Activated CD4-positive, alpha-beta memory T cell treated with anti-CD3 and anti-CD28 coated beads for 36 hours (primary cell): ENCODE measurements around the gene B3GNT5. TPM values are rescaled to one million over a fixed set of nuclear protein-coding genes. Genes with fewer than 3 reads are reported as not detected.

Experiments used
- CTCF ChIA-PET: fragments of 350-600 bp; sonication (Branson Sonifier 250); formaldehyde crosslinking; loops from one replicate; lab custom pipeline; 2021; ENCODE audit warnings: antibody characterized with exemption, inconsistent platforms; lab: Charles Lee
- POLR2A ChIA-PET: fragments of 350-600 bp; sonication (Branson Sonifier 250); formaldehyde crosslinking; loops from one replicate; lab custom pipeline; 2021; ENCODE audit warnings: antibody characterized with exemption; lab: Charles Lee
- DNase-seq: peaks from one replicate; pipeline ENCODE4 v3.0.0-alpha.2; 2020
- H3K27ac Mint-ChIP-seq: one replicate; pipeline ENCODE4 v1.8.0; 2021; ENCODE audit warnings: mixed read lengths
- H3K27me3 Mint-ChIP-seq: one replicate; pipeline ENCODE4 v1.8.0; 2021; ENCODE audit warnings: mixed read lengths
- H3K36me3 Mint-ChIP-seq: one replicate; pipeline ENCODE4 v1.8.0; 2021; ENCODE audit warnings: mixed read lengths
- H3K4me1 Mint-ChIP-seq: one replicate; pipeline ENCODE4 v1.8.0; 2021; ENCODE audit warnings: low read depth, mixed read lengths
- H3K4me3 Mint-ChIP-seq: one replicate; pipeline ENCODE4 v1.8.0; 2021; ENCODE audit warnings: mild to moderate bottlenecking, mixed read lengths
- H3K9me3 Mint-ChIP-seq: one replicate; pipeline ENCODE4 v1.8.0; 2021; ENCODE audit warnings: mixed read lengths
- intact Hi-C: fragments of 100-400 bp; cut with micrococcal nuclease; formaldehyde crosslinking; loops from one replicate; pipeline ENCODE4 v1.15.1; 2023
- total RNA-seq, 2 experiments: library from RNA; stranded (reverse); gene quantifications; one replicate each; pipeline ENCODE4 v1.2.3, GENCODE V29; 2021

B3GNT5 gene
- total RNA-seq, 2 experiments from 2014 or later = 12.7 to 12.9 TPM

DNA sequence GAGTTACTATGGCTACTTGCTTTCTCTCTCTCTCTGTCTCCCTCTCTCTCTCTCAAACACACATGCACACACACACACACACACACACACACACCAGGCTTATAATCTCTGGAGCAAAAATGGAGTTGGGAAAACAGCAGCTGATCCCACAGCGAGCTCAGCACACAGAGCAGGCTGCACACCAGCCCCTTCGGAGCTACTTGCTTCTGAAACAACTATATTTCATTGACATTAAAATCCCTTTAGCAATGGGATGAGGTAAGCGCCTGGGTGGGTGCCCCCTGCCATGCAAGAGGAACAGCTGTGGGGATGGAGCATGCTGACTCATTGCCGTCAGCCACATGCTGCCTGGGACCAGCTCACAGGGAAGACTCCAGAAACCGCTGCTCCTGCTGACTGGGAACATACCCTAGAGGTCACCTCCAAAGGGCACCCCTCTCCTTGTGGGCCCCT, 45.7 kb downstream of the B3GNT5 start:
- no peak for DNase-seq
- Mint-ChIP-seq H3K27me3 (no peaks in the 10 kb centered on the region), H3K4me3 (no peak overlapping the region), H3K9me3 (no peaks in the 10 kb centered on the region), H3K4me1 (no peaks in the 10 kb centered on the region), H3K27ac (no peak overlapping the region), H3K36me3 (peaks cover 3% of the 10 kb centered on the region)
- ChIA-PET POLR2A (no interaction called here), CTCF (no interaction called here)
- intact Hi-C loops = no loop called here

DNA sequence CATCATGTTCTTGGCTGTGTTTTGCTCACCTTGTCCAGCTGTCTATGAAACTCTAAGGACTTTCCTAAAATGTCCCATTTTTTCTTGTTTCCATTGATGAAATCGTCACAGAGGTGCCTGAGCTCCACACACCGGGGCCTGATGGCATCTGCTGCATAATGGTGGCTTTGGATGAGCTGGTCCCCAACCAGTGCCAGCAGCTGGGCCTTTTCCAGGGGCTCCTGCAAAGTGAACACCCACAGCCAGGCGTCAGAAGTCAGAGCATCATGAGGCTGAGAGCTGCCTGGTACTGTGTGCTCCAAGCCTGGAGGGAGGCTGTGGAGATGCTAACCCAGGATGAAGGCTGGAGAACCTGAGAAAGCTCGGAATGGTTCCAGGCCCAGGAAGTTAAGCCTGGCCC, 46.9 kb downstream of the B3GNT5 start:
- Mint-ChIP-seq H3K36me3 (peaks cover 2% of the 10 kb centered on the region), H3K4me1 (no peaks in the 10 kb centered on the region), H3K4me3 (no peak overlapping the region), H3K9me3 (no peaks in the 10 kb centered on the region), H3K27me3 (no peaks in the 10 kb centered on the region), H3K27ac (no peak overlapping the region)
- ChIA-PET CTCF (no interaction called here), POLR2A (no interaction called here)
- intact Hi-C loops = no loop called here
- DNase-seq = no peak

DNA sequence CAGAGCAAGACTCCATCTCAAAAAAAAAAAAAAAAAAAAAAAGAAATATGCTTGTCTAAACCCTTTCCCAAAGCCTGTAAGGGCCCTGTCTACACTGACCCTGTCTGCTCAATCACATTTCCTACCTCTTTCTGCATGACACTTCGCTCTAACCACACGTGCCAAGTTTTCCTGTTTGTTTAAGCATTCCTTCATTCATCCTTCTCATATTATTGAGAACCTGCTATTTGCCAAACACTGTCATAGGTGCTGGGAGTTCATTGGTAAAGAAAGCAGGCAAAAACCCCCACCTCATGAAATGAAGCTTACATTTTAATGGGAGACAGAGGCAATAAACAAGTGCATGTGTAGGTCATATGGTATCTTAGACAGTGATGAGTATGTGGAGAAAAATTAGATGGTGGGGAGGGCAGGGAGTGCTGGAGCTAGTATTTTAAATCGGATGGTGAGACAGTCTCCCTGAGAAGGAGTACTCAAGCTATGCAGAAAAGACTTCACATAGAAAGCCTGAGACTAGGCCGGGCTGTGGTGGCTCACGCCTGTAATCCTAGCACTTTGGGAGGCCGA, 48.0 kb downstream of the B3GNT5 start:
- Mint-ChIP-seq H3K27ac (no peak overlapping the region), H3K9me3 (no peaks in the 10 kb centered on the region), H3K36me3 (no peaks in the 10 kb centered on the region), H3K4me3 (no peak overlapping the region), H3K4me1 (no peaks in the 10 kb centered on the region), H3K27me3 (no peaks in the 10 kb centered on the region)
- intact Hi-C loops = no loop called here
- ChIA-PET CTCF (no interaction called here), POLR2A (no interaction called here)
- DNase-seq = no peak

DNA sequence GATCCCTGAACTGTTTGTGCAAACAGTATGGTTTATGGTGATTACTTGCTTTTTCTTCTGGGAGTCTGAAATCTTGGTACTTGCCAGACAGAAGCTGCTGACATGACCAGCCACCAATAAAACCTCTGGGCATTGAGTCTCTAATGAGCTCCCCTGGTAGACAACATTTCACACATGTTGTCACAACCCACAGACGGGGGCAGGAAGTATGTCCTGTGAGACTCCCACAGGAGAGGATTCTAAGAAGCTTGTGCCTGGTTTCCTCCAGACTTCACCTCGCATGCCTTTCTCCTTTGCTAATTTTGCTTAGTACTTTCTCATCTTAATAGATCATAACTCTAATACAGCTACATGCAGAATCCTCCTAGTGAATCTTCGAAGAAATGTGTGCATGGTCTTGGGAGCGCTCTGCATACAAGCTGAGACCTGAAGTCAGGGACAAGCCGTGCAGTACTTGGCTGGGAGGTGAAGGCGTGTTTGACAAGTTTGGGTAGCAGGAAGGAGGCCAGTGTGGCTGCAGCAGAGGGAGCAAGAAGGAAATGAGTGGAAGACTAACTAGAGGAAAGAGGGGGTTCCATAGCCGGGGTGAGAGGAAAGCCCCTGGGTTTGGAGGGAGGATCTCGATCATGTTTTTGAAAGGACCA, 49.0 kb downstream of the B3GNT5 start:
- no peaks in the 10 kb centered on the region for H3K27me3 Mint-ChIP-seq
- H3K4me1 Mint-ChIP-seq = peaks cover 9% of the 10 kb centered on the region
- intact Hi-C loops = no loop called here
- CTCF ChIA-PET = interaction anchor here (1.1 kb wide), 1 partner anchor 80 kb away, joined by 4 read pairs; no protein-coding TSS in a partner anchor
- no peaks in the 10 kb centered on the region for H3K36me3 Mint-ChIP-seq
- no peak for DNase-seq
- no peaks in the 10 kb centered on the region for H3K9me3 Mint-ChIP-seq
- H3K27ac Mint-ChIP-seq = no peak overlapping the region
- no peak overlapping the region for H3K4me3 Mint-ChIP-seq
- POLR2A ChIA-PET = interaction anchor here (0.6 kb wide), 1 partner anchor 1315 kb away, joined by 3 read pairs; no protein-coding TSS in a partner anchor

DNA sequence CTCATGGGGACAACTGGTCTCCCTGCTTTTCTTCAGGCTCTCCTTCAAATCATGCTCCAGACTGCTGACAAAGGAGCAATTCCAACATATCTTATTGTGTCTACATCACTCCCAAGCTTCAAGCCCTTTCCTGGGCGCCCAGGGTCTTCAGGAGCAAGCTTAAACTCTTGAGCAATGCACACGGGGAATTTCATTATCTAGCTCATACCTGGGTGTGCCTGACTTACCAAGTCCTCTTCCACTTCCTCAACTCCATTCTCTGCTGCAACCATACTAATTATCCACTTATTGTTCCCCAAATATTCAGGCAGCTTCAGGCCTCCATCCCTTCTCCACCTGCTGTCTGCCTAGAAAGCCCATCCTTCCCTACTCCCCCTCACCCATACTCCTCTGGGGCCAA, 50.6 kb downstream of the B3GNT5 start:
- CTCF ChIA-PET = interaction anchor here (1.3 kb wide), 1 partner anchor 78 kb away, joined by 3 read pairs; no protein-coding TSS in a partner anchor
- POLR2A ChIA-PET = no interaction called here
- no peak overlapping the region for H3K27ac Mint-ChIP-seq
- intact Hi-C loops = no loop called here
- H3K9me3 Mint-ChIP-seq = no peaks in the 10 kb centered on the region
- no peak overlapping the region for H3K4me3 Mint-ChIP-seq
- no peak for DNase-seq
- H3K27me3 Mint-ChIP-seq = no peaks in the 10 kb centered on the region
- peaks cover 12% of the 10 kb centered on the region for H3K4me1 Mint-ChIP-seq
- no peaks in the 10 kb centered on the region for H3K36me3 Mint-ChIP-seq

DNA sequence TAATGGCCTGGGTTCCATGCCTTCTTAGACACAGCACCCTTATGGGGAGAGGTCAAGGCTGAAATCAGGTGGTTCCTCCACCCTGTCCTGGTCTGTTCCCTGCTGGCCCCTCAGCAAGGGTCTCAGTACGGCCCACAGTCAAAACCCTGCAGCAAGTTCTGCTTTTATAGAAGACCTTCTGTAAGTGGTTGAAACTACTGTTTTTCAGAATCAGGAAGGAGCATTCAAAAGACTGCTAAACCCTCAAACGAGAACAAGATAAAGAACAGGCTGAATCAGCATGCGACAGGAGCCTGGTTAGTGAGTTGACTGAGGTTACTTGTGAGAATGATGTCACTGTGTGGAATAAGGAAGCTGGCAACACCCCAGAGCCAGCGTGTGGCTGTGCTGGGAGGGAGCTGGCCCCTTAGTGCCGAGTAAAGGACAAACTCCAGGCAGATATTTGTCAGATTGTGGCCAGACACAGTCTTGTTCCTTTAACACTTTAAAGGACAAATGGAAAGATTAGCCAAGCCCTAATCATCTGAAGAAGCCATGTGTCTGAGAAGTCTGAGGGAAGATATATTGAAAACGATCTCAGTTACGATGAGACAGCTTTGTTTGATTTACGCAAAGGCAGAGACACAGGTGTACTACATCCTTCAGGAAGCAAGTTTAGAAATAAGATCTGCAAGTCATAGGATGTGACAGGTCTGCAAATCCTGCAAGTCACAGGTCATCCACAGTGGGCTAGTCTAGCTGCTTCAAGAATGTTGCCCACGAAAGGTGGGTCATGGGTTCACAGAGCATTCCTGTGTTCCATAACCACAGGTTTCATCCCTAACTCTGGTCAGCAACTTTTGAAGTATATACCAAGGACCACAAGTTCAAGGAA, 54.0 kb downstream of the B3GNT5 start:
- Mint-ChIP-seq H3K27ac (peak overlapping the region; percentile 44), H3K9me3 (no peaks in the 10 kb centered on the region), H3K4me1 (peaks cover 12% of the 10 kb centered on the region), H3K36me3 (peaks cover 2% of the 10 kb centered on the region), H3K4me3 (no peak overlapping the region), H3K27me3 (no peaks in the 10 kb centered on the region)
- ChIA-PET CTCF (interaction anchor here (0.6 to 1.8 kb wide), 2 partner anchors 75 to 82 kb away, joined by 4 read pairs; no protein-coding TSS in a partner anchor), POLR2A (interaction anchor here (1.3 to 1.6 kb wide), 3 partner anchors 20 to 63 kb away, joined by 3 to 7 read pairs (median 4); no protein-coding TSS in a partner anchor)
- intact Hi-C loops = loop anchor here (1.0 to 5.0 kb wide), 3 partner anchors 21 to 60 kb away; no protein-coding TSS in a partner anchor
- DNase-seq = peak; percentile 65

DNA sequence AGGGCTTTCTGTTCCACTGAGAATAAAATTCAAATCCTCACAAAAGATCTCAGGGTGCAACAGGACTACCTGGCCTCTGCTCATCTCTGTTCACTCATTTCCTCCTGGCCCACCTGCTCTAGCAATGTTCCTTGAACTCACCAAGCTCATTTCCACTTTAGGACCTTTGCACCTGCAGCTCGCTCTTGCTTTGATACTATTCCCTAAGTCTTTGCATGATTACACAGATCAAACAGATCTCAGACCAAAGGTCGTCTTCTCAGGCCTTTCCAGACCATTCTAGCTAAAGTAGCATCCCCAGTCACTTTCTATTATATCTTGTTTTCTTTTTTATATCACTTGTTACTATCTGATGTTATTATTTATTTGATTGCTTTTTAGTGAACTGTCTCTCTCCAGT, 54.7 kb downstream of the B3GNT5 start:
- POLR2A ChIA-PET = interaction anchor here (1.3 to 1.6 kb wide), 3 partner anchors 21 to 63 kb away, joined by 3 to 7 read pairs (median 4); no protein-coding TSS in a partner anchor
- intact Hi-C loops = loop anchor here (1.0 to 5.0 kb wide), 3 partner anchors 21 to 60 kb away; no protein-coding TSS in a partner anchor
- Mint-ChIP-seq H3K27me3 (no peaks in the 10 kb centered on the region), H3K4me1 (peaks cover 12% of the 10 kb centered on the region), H3K27ac (no peak overlapping the region), H3K36me3 (peaks cover 2% of the 10 kb centered on the region), H3K4me3 (no peak overlapping the region), H3K9me3 (no peaks in the 10 kb centered on the region)
- DNase-seq = no peak
- CTCF ChIA-PET = interaction anchor here (0.6 to 1.8 kb wide), 2 partner anchors 74 to 83 kb away, joined by 4 read pairs; no protein-coding TSS in a partner anchor

DNA sequence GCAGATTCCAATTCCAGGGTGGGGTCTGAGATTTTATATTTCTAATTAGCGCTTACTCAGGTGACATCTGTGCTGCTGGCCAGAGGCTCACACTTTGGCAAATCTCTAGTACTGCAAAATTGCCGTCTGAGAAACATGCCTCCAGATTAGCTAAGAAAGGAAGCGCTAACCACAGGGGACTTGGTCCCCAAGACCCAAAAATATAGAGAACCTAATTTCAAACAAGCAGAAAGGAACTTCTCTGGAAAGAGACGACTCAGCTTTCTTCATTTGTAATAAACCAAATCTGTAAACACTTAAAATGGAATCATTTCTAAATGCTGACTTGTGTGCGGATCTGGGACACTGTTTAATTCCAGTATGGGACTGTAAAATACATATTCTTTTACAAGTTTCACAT, 55.7 kb downstream of the B3GNT5 start:
- ChIA-PET POLR2A (no interaction called here), CTCF (interaction anchor here (1.8 kb wide), 1 partner anchor 73 kb away, joined by 4 read pairs; no protein-coding TSS in a partner anchor)
- Mint-ChIP-seq H3K4me1 (peaks cover 12% of the 10 kb centered on the region), H3K9me3 (no peaks in the 10 kb centered on the region), H3K4me3 (no peak overlapping the region), H3K27me3 (no peaks in the 10 kb centered on the region), H3K27ac (no peak overlapping the region), H3K36me3 (peaks cover 2% of the 10 kb centered on the region)
- intact Hi-C loops = loop anchor here (5.0 kb wide), 2 partner anchors 44 to 59 kb away; no protein-coding TSS in a partner anchor
- DNase-seq = no peak

DNA sequence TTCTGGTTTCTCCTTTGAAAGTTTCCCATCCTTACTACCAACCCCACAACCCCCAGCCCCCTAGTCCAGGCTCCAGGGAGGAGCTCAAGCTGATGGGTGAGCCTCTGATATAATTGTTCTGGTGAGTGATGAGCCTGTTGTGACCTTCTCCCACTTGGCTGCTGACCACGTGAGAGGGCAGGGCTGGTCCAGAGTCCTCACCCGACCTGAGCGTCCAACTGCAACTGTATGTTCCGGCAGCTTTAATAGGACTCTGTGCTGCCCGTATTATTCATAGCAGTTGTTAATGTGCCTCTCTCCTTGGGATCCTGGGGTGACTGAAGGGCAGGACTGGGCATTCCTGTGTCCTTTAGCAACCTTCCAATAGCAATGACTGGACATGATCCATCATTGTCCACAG, 56.2 kb downstream of the B3GNT5 start:
- intact Hi-C loops = loop anchor here (5.0 kb wide), 2 partner anchors 43 to 58 kb away; no protein-coding TSS in a partner anchor
- no peak overlapping the region for H3K4me3 Mint-ChIP-seq
- peaks cover 12% of the 10 kb centered on the region for H3K4me1 Mint-ChIP-seq
- H3K9me3 Mint-ChIP-seq = no peaks in the 10 kb centered on the region
- H3K36me3 Mint-ChIP-seq = peaks cover 2% of the 10 kb centered on the region
- H3K27me3 Mint-ChIP-seq = no peaks in the 10 kb centered on the region
- no peak for DNase-seq
- no peak overlapping the region for H3K27ac Mint-ChIP-seq
- ChIA-PET POLR2A (no interaction called here), CTCF (no interaction called here)

DNA sequence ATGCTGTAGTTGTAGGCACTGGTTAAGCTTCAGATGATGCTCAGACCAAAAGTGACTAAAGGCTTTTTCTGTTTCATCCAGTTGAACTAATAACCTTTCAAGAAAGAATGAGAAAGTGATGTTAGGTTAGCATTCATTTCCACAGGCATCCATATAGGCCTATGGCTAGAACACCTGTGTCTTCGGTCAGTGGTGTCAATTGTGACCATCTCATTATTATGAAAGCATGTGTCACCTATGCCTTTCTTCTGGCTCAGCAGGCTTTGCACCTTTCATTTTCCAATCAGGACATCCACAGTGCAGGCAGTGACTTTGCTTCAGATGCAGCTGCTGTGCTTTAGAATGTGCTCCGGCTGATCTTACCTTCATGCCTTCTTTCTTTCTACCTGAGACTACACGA, 57.9 kb downstream of the B3GNT5 start:
- Mint-ChIP-seq H3K4me3 (no peak overlapping the region), H3K27me3 (no peaks in the 10 kb centered on the region), H3K4me1 (peaks cover 12% of the 10 kb centered on the region), H3K27ac (no peak overlapping the region), H3K9me3 (no peaks in the 10 kb centered on the region), H3K36me3 (peaks cover 2% of the 10 kb centered on the region)
- CTCF ChIA-PET = interaction anchor here (0.6 kb wide), 2 partner anchors 54 to 73 kb away, joined by 3 read pairs; no protein-coding TSS in a partner anchor
- POLR2A ChIA-PET = no interaction called here
- no peak for DNase-seq
- intact Hi-C loops = no loop called here

DNA sequence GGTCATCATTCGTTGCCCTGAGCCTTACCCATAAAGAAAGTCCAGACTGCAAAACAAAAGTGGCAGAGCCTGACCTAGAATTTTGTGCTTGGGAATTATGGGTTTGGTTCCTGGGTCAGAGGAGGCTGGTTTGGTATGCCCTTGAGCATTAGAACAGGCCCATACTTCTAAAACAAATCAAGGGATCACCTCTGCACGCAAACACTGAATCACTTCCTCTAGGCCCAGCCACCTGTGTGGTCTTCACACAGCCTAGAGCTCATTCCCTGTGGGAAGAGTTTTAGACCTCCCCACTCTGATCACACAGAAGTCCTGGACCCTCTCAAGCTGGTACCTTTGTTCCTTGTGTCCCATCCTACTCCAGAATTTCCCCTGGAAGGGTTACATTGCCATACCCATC, 59.4 kb downstream of the B3GNT5 start:
- no peak overlapping the region for H3K4me3 Mint-ChIP-seq
- no peaks in the 10 kb centered on the region for H3K27me3 Mint-ChIP-seq
- ChIA-PET CTCF (no interaction called here), POLR2A (no interaction called here)
- H3K27ac Mint-ChIP-seq = no peak overlapping the region
- DNase-seq = no peak
- peaks cover 2% of the 10 kb centered on the region for H3K36me3 Mint-ChIP-seq
- intact Hi-C loops = no loop called here
- no peaks in the 10 kb centered on the region for H3K4me1 Mint-ChIP-seq
- H3K9me3 Mint-ChIP-seq = no peaks in the 10 kb centered on the region
